NCI-H510A treated with DMSO at 0.1 percent for 48 hours (cell line): ENCODE measurements around the gene ZNF488.

Experiments
- DNase-seq: peaks from one replicate; lab custom pipeline; 2025; lab: John Stamatoyannopoulos, UW

The ZNF488 gene

DNA sequence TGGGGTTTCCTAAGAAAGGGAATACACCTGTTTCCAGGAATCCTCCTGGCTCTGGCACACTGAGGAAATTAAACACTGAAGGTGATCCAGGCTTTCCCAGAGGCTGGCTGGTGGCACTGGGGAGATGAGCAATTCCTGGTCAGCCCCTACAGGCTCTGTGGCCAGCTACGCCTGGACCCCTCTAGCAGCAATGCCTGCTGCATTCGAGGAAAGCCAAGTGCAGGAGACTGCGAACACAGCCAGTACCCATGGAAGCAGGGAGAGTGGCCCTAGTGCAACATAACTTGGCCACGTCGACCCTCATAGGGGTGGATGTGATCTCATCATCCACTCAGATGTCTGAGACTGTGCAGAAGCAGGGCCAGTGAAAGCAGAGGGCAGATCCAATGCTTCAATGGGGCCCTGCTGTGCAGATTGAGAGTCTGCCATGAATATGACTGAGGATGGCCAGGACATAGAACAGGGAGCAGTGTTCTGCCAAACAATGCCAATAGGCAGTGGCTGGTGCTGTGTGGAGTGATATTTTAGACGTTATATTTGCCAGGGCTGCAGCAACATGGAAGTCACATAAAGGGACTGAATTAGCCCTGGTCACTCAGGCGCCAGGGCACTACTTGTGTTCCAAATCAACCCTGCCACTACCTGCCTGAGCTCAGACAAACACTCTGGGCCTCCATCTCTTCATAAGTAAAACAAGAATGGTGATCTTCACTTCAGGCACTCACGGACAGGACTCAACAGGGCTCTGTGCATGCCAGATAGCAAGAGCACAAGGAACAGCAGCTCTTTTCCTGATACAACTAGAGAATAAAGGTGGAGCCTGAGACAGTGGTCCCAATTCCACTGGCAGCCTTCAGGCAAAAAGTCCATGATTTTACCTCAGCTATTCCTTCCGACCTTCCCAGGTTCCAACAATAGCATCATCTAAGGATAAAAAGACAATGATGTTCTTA lies 2.4 kb downstream of the ZNF488 start:
- no peak for DNase-seq

GRCh38 chr10:47381103-47381395 lies 3.0 kb downstream of the ZNF488 start:
- no peak for DNase-seq

DNA sequence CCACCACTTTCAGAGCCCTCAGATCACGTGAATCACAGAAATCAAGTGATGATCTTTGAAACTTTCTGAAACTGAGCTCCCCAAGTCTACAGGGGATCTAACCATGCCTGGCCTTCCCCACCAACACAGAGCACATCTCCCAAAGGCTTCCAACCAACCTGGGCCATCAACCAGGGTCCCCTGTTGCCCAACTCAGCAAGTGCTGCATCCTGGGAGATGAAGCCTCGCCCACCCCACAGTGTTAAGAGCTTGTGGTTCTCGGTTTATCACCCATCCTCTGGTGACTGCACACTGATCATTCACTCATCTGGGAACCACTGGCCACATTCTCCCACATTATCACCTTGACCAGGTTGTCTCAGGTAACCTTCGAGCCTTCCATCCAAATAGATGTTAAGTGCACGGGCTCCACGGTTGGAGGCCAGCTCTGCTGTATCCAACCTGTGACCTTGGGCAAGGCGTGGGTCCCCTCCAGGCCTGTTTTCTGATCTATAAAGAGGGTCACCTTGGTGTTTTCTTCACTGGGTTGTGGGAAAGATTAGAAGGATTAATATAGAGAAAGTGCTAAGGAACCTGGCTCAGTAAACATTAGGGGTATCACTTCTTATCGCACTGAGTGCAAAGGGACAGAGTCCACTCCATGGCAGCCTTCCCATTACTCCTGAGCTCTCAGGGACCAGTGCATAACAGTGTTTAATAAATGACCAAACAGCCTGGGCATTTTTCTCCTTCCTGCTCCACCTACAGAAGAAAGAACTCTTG lies 3.6 kb downstream of the ZNF488 start:
- no peak for DNase-seq

- no peak for DNase-seq
These were observed 4.2 kb downstream of the ZNF488 start for GRCh38 chr10:47379901-47380300.

- DNase-seq = no peak
These were observed 4.7 kb downstream of the ZNF488 start for GRCh38 chr10:47379445-47379785.

DNA sequence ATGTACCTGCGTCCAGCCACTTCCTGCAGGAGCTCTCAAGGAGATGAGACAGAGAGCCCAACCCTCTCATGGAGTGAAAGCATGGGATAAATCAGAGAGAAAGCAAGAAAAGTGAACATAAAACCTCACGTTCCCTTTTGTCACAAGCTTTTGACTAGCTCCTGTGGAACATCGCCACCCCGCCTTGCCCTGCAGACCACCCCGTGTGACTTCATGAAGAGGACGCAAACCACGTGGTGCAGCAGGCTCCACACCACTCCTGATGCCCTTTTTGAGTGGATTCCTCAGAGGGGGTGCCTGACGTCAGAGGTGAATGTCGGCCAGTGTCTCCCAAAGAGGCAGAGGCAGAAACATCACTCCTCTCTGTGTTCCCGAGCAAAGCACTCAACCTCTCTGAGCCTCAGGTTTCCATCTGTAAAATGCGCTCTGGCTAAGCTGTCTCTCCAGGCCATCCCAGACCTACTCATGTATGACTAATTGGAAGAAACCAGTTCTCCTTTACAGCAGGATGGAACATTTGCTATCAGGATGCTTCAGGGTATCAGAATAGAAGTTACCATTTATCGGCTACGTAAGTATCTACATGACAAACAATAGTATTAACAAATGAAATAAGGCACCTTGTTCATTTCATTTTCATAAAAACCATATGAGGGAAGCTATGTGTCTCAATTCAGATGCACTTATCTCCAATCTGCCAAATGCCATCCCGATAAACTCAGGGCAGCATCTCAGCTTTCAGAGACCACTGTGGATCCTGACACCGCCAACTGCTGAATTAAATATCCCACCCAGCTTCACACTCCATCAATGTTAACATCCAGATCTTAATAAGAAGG lies 5.3 kb downstream of the ZNF488 start:
- no peak for DNase-seq

- no peak for DNase-seq
These were observed 5.9 kb downstream of the ZNF488 start for GRCh38 chr10:47378183-47378510.

- DNase-seq = no peak
These were observed 7.4 kb downstream of the ZNF488 start for GRCh38 chr10:47376522-47377220.

- DNase-seq = no peak
These were observed 9.2 kb downstream of the ZNF488 start for GRCh38 chr10:47374611-47375536.

DNA sequence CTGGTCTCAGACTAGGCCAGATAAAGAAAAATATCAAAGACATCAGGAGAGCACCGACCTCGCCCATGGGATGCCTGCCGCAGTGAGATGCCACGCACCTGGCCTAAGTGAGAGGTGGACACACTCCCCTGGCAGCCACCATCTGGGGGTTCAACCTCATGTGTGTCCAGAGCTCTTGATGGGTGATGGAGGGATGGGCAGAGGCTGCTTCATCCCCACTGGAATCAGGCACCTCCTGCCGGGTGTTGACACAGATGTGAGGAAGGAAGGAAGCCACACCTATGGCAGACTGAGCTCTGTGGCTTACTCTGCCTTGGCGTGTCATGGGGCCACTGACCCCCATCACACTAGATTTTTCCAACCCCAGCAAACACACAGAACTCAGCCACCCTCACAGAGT lies 11.4 kb downstream of the ZNF488 start:
- no peak for DNase-seq

- DNase-seq = no peak
These were observed 12.2 kb downstream of the ZNF488 start for GRCh38 chr10:47371629-47372485.

DNA sequence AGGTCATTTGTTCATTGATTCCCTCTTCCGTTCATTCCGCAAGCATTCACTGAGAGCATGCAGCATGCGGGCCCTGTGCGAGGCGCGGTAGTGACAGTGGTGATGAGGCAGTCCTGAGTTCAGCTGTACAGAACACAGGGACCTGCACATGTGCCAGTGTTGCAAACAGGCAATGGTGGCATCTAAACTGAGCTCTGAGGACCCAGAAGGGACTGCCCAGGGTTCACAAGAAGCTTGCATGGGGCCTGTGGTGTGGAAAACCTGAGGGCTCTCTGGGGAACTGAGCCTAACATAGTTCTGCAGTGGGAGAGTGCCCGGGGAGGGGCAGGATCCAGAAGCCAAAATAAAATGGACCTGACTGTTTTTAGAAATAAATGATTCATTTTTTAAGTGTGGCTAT lies 13.2 kb downstream of the ZNF488 start:
- no peak for DNase-seq

GRCh38 chr10:47370015-47370767 lies 13.9 kb downstream of the ZNF488 start:
- DNase-seq = no peak

GRCh38 chr10:47369251-47369894 lies 14.7 kb downstream of the ZNF488 start:
- no peak for DNase-seq

DNA sequence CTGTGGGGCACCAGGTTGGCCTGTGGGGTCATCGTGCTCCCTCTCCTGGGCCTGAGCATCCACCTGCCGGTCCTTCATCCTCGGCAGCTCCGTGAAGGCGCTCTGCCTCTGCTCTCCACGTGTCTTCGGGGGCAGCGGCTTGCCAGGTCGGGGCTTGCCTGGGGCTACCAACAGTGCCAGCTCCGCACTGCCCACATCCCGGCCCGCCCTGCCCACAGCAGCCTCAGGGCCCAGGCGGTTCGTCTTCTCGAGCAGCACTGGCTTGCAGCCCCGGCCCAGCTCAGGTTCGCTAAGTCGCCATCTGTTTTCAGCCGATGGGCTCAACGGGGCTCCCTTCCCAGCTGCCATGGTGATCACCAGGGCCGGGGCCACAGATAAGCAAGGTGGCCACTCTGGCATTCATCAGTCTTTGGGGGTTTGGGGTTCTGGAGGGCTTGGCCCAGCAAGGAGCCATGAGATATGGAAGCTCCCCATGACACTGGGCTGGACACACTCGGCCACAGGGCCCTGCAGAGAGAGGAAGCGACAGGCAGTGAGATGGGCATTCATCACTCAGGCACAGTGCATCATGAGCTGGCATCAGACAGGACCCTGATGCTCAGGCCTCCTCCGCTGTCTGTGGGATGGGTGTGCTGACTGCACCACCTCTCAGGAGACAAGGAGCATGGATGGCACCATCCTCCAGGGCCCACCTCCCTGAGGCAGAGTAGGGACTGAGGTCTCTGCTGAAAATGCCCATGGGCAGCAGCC lies 15.5 kb downstream of the ZNF488 start:
- no peak for DNase-seq

- DNase-seq = no peak
These were observed 16.4 kb downstream of the ZNF488 start for GRCh38 chr10:47367646-47368045.

- no peak for DNase-seq
These were observed 17.2 kb downstream of the ZNF488 start for GRCh38 chr10:47366731-47367460.
